Fibroblast of lung (primary cell): ENCODE measurements around the gene MYO1D. TPM values are rescaled to one million over a fixed set of nuclear protein-coding genes. Genes with fewer than 3 reads are reported as not detected.
A peak's percentile ranks its signal among the peaks of the same experiment; 100 is the strongest.

Experiments
- DNase-seq, 2 donors: peaks; one replicate each; pipeline versions ENCODE4 v3.0.0 to v3.0.0-alpha.2; 2010; ENCODE audit warnings: low read depth in 2 of 2
- H2AFZ ChIP-seq: 2 replicates; pipeline ENCODE4 v1.5.1; 2012; ENCODE audit warnings: low read length, control low read depth, inconsistent platforms
- H3K27ac ChIP-seq: 2 replicates; pipeline ENCODE4 v1.5.1; 2011; ENCODE audit warnings: low read length, control low read depth; ENCODE audit not compliant: insufficient read depth
- H3K27me3 ChIP-seq: 2 replicates; pipeline ENCODE4 v1.5.1; 2011; ENCODE audit warnings: mild to moderate bottlenecking, low read length; ENCODE audit not compliant: control insufficient read depth, insufficient read depth
- H3K36me3 ChIP-seq: 2 replicates; pipeline ENCODE4 v1.5.1; 2011; ENCODE audit warnings: low read length; ENCODE audit not compliant: control insufficient read depth, insufficient read depth
- H3K4me1 ChIP-seq: 2 replicates; pipeline ENCODE4 v1.5.1; 2011; ENCODE audit warnings: low read length; ENCODE audit not compliant: control insufficient read depth, insufficient read depth; ENCODE audit errors: extremely low read depth
- H3K4me2 ChIP-seq: 2 replicates; pipeline ENCODE4 v1.5.1; 2011; ENCODE audit warnings: low read length, control low read depth; ENCODE audit not compliant: insufficient read depth; ENCODE audit errors: extremely low read depth
- H3K4me3 ChIP-seq, 4 experiments: fragments of 200-600 bp in 1 of 4; sonication (generic) in 1 of 4; replicated peaks in 1 of 4; 2 replicates each; pipeline ENCODE4 v1.5.1; 2011 to 2016; ENCODE audit warnings: low read length in 4 of 4, low read depth in 3 of 4, mild to moderate bottlenecking in 3 of 4, control low read depth in 2 of 4, inconsistent platforms in 1 of 4, mixed read lengths in 1 of 4; ENCODE audit not compliant: insufficient read depth in 1 of 4; ENCODE audit errors: control extremely low read depth in 1 of 4
- H3K79me2 ChIP-seq: 2 replicates; pipeline ENCODE4 v1.5.1; 2012; ENCODE audit warnings: mild to moderate bottlenecking, low read length, inconsistent platforms; ENCODE audit not compliant: control insufficient read depth, insufficient read depth
- H3K9ac ChIP-seq: 2 replicates; pipeline ENCODE4 v1.5.1; 2011; ENCODE audit warnings: mild to moderate bottlenecking, low read length, control low read depth; ENCODE audit not compliant: insufficient read depth
- H3K9me3 ChIP-seq: 2 replicates; pipeline ENCODE4 v1.5.1; 2012; ENCODE audit warnings: low read depth, low read length; ENCODE audit not compliant: control insufficient read depth, insufficient read depth
- H4K20me1 ChIP-seq: 2 replicates; pipeline ENCODE4 v1.5.1; 2011; ENCODE audit warnings: low read length; ENCODE audit not compliant: control insufficient read depth, insufficient read depth; ENCODE audit errors: extremely low read depth
- CTCF ChIP-seq, 2 donors: IDR thresholded peaks in 1 of 2; conservative IDR thresholded peaks in 1 of 2; 1 replicate in 1 of 2; 2 replicates in 1 of 2; pipeline ENCODE4 v1.5.1; 2011 to 2012; ENCODE audit warnings: low read length in 2 of 2, control low read depth in 1 of 2, inconsistent platforms in 1 of 2, low read depth in 1 of 2, mild to moderate bottlenecking in 1 of 2
- EZH2 ChIP-seq: IDR thresholded peaks from 2 replicates; pipeline ENCODE4 v1.5.1; 2012; ENCODE audit warnings: low read length, control low read depth, mild to moderate bottlenecking; ENCODE audit errors: missing control alignments
- polyA plus RNA-seq, 2 donors: library from polyadenylated mRNA; depleted of rRNA in 1 of 2; stranded (reverse) in 1 of 2; unstranded in 1 of 2; fragments of >200 nt; gene quantifications; 2 replicates each; pipeline ENCODE4 v1.2.1, GENCODE V29; 2011 to 2012; ENCODE audit warnings: missing spikeins in 1 of 2
- total RNA-seq: library from RNA; depleted of rRNA; stranded (reverse); fragments of >200 nt; gene quantifications from 2 replicates; pipeline ENCODE4 v1.2.1, GENCODE V29; 2014

Gene MYO1D
- total and polyA plus RNA-seq, 2 donors (not counting 1 experiment from before 2014, with no cell fraction given): 35.0 to 46.6 TPM

GRCh38 chr17:32510466-32510865 lies 366.5 kb downstream of the MYO1D start:
- DNase-seq: no peak
- Histone ChIP-seq H3K4me3 (no peak overlapping the region), H2AFZ (no peak overlapping the region), H3K27ac (no peak overlapping the region), H3K36me3 (no peaks in the 10 kb centered on the region), H3K9me3 (no peaks in the 10 kb centered on the region), H3K4me1 (no peaks in the 10 kb centered on the region), H4K20me1 (no peaks in the 10 kb centered on the region), H3K9ac (no peak overlapping the region), H3K27me3 (no peaks in the 10 kb centered on the region), H3K4me2 (no peak overlapping the region), H3K79me2 (no peaks in the 10 kb centered on the region)
- TF ChIP-seq EZH2: no peak
- TF ChIP-seq CTCF (conservative IDR thresholded peaks at IDR 0.05 in 1 of 2, IDR thresholded peaks at IDR 0.05 in 1 of 2; ENCODE audit: low read depth in 1 of 2, low read length in 2 of 2): no peak

GRCh38 chr17:32508926-32509325 lies 368.0 kb downstream of the MYO1D start:
- Histone ChIP-seq H2AFZ (no peak overlapping the region), H3K27me3 (no peaks in the 10 kb centered on the region), H3K79me2 (no peaks in the 10 kb centered on the region), H3K9me3 (no peaks in the 10 kb centered on the region), H3K4me2 (no peak overlapping the region), H3K9ac (no peak overlapping the region), H3K27ac (no peak overlapping the region), H3K4me3 (no peak overlapping the region), H4K20me1 (no peaks in the 10 kb centered on the region), H3K4me1 (peaks cover 4% of the 10 kb centered on the region), H3K36me3 (no peaks in the 10 kb centered on the region)
- no peak for DNase-seq
- TF ChIP-seq EZH2: no peak
- no peak for TF ChIP-seq CTCF (conservative IDR thresholded peaks at IDR 0.05 in 1 of 2, IDR thresholded peaks at IDR 0.05 in 1 of 2; ENCODE audit: low read depth in 1 of 2, low read length in 2 of 2)

- Histone ChIP-seq H3K4me2 (no peak overlapping the region), H3K27me3 (no peaks in the 10 kb centered on the region), H3K36me3 (no peaks in the 10 kb centered on the region), H3K9me3 (no peaks in the 10 kb centered on the region), H3K4me1 (peaks cover 6% of the 10 kb centered on the region), H2AFZ (no peak overlapping the region), H3K79me2 (no peaks in the 10 kb centered on the region), H3K9ac (no peak overlapping the region), H4K20me1 (no peaks in the 10 kb centered on the region), H3K27ac (no peak overlapping the region), H3K4me3 (no peak overlapping the region)
- no peak for TF ChIP-seq EZH2
- no peak for TF ChIP-seq CTCF (conservative IDR thresholded peaks at IDR 0.05 in 1 of 2, IDR thresholded peaks at IDR 0.05 in 1 of 2; ENCODE audit: low read depth in 1 of 2, low read length in 2 of 2)
- peak in 1 of 2 donors; percentile 59 for DNase-seq
These were observed 372.5 kb downstream of the MYO1D start for GRCh38 chr17:32504166-32504990.
